Liver (tissue), 9 donors: ENCODE data around the gene GATC. TPM values are rescaled to one million over a fixed set of nuclear protein-coding genes. Genes with fewer than 3 reads are reported as not detected.
A peak's percentile ranks its signal among the peaks of the same experiment; 100 is the strongest.

Experiments
- DNase-seq: peaks from one replicate; pipeline ENCODE4 v3.0.0-alpha.2; 2017; ENCODE audit warnings: low spot score
- H3K27ac ChIP-seq, 2 donors: one replicate each; pipeline ENCODE4 v1.7.0; 2013; ENCODE audit warnings: inconsistent platforms in 2 of 2, low read length in 2 of 2, control low read depth in 1 of 2, low read depth in 1 of 2, mild to moderate bottlenecking in 1 of 2
- H3K27me3 ChIP-seq, 4 donors: one replicate each; pipeline versions ENCODE4 v1.6.1 to v1.7.0; 2013; ENCODE audit warnings: low read length in 3 of 4, inconsistent platforms in 1 of 4, mild to moderate bottlenecking in 1 of 4, moderate library complexity in 1 of 4; ENCODE audit not compliant: control insufficient read depth in 4 of 4, insufficient read depth in 4 of 4
- H3K36me3 ChIP-seq, 4 donors: one replicate each; pipeline versions ENCODE4 v1.6.1 to v1.7.0; 2013; ENCODE audit warnings: low read length in 3 of 4, mild to moderate bottlenecking in 3 of 4, low read depth in 1 of 4, moderate library complexity in 1 of 4; ENCODE audit not compliant: control insufficient read depth in 4 of 4, insufficient read depth in 3 of 4
- H3K4me1 ChIP-seq, 4 donors: one replicate each; pipeline versions ENCODE4 v1.6.1 to v1.7.0; 2013; ENCODE audit warnings: low read length in 3 of 4, mild to moderate bottlenecking in 3 of 4, moderate library complexity in 1 of 4; ENCODE audit not compliant: control insufficient read depth in 4 of 4, insufficient read depth in 4 of 4
- H3K4me3 ChIP-seq, 3 donors: one replicate each; pipeline versions ENCODE4 v1.6.1 to v1.7.0; 2013; ENCODE audit warnings: low read length in 3 of 3, control low read depth in 1 of 3, low read depth in 1 of 3, mild to moderate bottlenecking in 1 of 3
- H3K9ac ChIP-seq, 2 donors: one replicate each; pipeline ENCODE4 v1.7.0; 2013; ENCODE audit warnings: low read length in 2 of 2, mild to moderate bottlenecking in 2 of 2, moderate library complexity in 2 of 2, control low read depth in 1 of 2, low read depth in 1 of 2
- H3K9me3 ChIP-seq, 4 donors: one replicate each; pipeline versions ENCODE4 v1.6.1 to v1.7.0; 2013; ENCODE audit warnings: low read length in 3 of 4; ENCODE audit not compliant: control insufficient read depth in 4 of 4
- ATF3 ChIP-seq: IDR thresholded peaks from 2 replicates; pipeline ENCODE4 v1.6.1; 2016; ENCODE audit warnings: antibody characterized with exemption
- EGR1 ChIP-seq, 2 donors: IDR thresholded peaks; 2 replicates each; pipeline ENCODE4 v1.6.1; 2016 to 2018; ENCODE audit warnings: antibody characterized with exemption in 2 of 2, low read depth in 2 of 2
- FOXA1 ChIP-seq: IDR thresholded peaks from 2 replicates; pipeline ENCODE4 v1.6.1; 2016; ENCODE audit warnings: antibody characterized with exemption
- GABPA ChIP-seq, 2 donors: IDR thresholded peaks in 1 of 2; conservative IDR thresholded peaks in 1 of 2; 2 replicates each; pipeline ENCODE4 v1.6.1; 2016; ENCODE audit warnings: antibody characterized with exemption in 2 of 2, mild to moderate bottlenecking in 1 of 2, moderate library complexity in 1 of 2
- HNF4A ChIP-seq, 2 donors: conservative IDR thresholded peaks; 2 replicates each; pipeline ENCODE4 v1.6.1; 2016; ENCODE audit warnings: antibody characterized with exemption in 2 of 2, mild to moderate bottlenecking in 2 of 2
- HNF4G ChIP-seq: IDR thresholded peaks from 2 replicates; pipeline ENCODE4 v1.6.1; 2016; ENCODE audit warnings: antibody characterized with exemption
- RAD21 ChIP-seq, 2 donors: IDR thresholded peaks; 2 replicates each; pipeline ENCODE4 v1.6.1; 2016; ENCODE audit warnings: antibody characterized with exemption in 2 of 2, mild to moderate bottlenecking in 2 of 2
- TAF1 ChIP-seq: conservative IDR thresholded peaks from 2 replicates; pipeline ENCODE4 v1.6.1; 2016; ENCODE audit warnings: antibody characterized with exemption, mild to moderate bottlenecking
- YY1 ChIP-seq: IDR thresholded peaks from 2 replicates; pipeline ENCODE4 v1.6.1; 2016; ENCODE audit warnings: antibody characterized with exemption, mild to moderate bottlenecking
- ZBTB33 ChIP-seq: IDR thresholded peaks from 2 replicates; pipeline ENCODE4 v1.6.1; 2016; ENCODE audit warnings: antibody characterized with exemption
- WGBS: extraction: QIAGEN DNeasy Blood & Tissue Kit; methylation state at CpG from one replicate; pipeline ENCODE4 v1.1.7; 2013; 5-methylcytosine and 5-hydroxymethylcytosine counted together
- polyA plus RNA-seq, 2 donors: library from polyadenylated mRNA; stranded (reverse) in 1 of 2; unstranded in 1 of 2; fragments of 200-250 nt in 1 of 2; fragments of >200 nt in 1 of 2; fragmentation: Nextera tagmentation in 1 of 2; extraction: Ambion mirVana in 1 of 2; gene quantifications; one replicate each; pipeline versions ENCODE4 v1.2.1 to v1.2.3, GENCODE V29; 2013 to 2015
- total RNA-seq, 2 donors: library from RNA; depleted of rRNA; stranded (reverse); fragments of >200 nt; gene quantifications; one replicate each; pipeline ENCODE4 v1.2.3, GENCODE V29; 2014
- TF ChIP-seq, protein P1 (sequence below): fragments of 150-350 bp; IDR thresholded peaks from 2 replicates; pipeline ENCODE4 v1.5.1; 2017; ENCODE audit warnings: improper control_type of control experiment, low read depth, low read length; ENCODE audit not compliant: missing input control
- TF ChIP-seq, protein P2 (sequence below): IDR thresholded peaks from 2 replicates; pipeline ENCODE4 v1.6.1; 2016; ENCODE audit warnings: antibody characterized with exemption, mild to moderate bottlenecking
- TF ChIP-seq, protein P3 (sequence below): IDR thresholded peaks from 2 replicates; pipeline ENCODE4 v1.6.1; 2016; ENCODE audit warnings: antibody characterized with exemption
- donor health status: healthy.
- donor health status: healthy.
- donor health status: healthy.
- donor health status: healthy.
- donor health status: healthy.

GATC gene
- total and polyA plus RNA-seq, 4 donors, result 8.9 to 15.5 (median 13.3) TPM

DNA sequence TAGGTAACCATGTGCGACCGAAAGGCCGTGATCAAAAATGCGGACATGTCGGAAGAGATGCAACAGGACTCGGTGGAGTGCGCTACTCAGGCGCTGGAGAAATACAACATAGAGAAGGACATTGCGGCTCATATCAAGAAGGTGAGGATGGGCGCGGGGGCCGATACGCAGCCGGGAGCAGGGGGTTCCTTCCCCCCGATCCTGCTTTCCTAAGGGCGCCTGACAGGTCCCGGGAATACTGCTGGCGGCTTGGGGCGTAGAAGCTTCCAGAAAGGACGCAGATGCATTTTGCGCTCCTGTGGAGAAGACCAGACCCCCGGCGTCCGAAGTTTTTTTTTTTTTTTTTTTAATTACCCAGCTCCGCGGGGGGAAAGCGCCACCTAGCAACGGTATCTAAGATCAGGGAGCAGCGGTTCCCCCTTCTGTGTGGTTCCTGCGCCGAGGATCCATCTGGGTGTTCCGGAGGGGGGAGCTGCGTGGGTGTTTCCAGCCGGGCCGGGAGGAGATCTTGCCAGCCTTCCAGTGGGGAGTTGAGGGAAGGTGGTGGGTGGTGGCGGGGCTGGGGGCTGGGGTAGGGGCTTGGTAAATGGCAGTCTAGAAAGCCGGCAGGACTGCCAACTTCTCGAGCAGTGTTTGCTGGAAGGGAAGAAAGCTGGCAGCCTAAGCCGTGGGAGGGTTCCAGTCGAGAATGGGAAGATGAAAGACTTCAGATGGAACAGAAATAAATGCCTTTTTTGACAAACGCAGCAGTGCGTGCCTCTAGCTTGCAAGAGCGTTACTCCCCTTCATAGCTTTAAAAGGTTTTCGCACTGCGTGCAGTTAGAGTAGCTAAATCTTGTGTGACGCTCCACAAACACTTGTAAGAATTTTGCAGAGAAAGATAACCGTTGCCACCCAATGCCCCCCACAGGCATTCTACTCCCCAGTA lies 50.4 kb downstream of the GATC start:
- no peaks in the 10 kb centered on the region for H3K27me3 ChIP-seq
- peak; percentile 67 for DNase-seq
- WGBS, result under 1% methylated on average over 47 of the region's 47 CpGs
- TF ChIP-seq, protein P1, sequence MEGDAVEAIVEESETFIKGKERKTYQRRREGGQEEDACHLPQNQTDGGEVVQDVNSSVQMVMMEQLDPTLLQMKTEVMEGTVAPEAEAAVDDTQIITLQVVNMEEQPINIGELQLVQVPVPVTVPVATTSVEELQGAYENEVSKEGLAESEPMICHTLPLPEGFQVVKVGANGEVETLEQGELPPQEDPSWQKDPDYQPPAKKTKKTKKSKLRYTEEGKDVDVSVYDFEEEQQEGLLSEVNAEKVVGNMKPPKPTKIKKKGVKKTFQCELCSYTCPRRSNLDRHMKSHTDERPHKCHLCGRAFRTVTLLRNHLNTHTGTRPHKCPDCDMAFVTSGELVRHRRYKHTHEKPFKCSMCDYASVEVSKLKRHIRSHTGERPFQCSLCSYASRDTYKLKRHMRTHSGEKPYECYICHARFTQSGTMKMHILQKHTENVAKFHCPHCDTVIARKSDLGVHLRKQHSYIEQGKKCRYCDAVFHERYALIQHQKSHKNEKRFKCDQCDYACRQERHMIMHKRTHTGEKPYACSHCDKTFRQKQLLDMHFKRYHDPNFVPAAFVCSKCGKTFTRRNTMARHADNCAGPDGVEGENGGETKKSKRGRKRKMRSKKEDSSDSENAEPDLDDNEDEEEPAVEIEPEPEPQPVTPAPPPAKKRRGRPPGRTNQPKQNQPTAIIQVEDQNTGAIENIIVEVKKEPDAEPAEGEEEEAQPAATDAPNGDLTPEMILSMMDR, result no peak
- TF ChIP-seq FOXA1 (no peak), RAD21 (IDR thresholded peaks at IDR 0.05) (peak; percentile 9 to 17), TAF1 (no peak), ZBTB33 (no peak), HNF4G (no peak), YY1 (no peak), EGR1 (IDR thresholded peaks at IDR 0.05; ENCODE audit: low read depth in 2 of 2) (peak; percentile 20 to 73), HNF4A (conservative IDR thresholded peaks at IDR 0.05) (no peak), GABPA (IDR thresholded peaks at IDR 0.05 in 1 of 2, conservative IDR thresholded peaks at IDR 0.05 in 1 of 2) (no peak), ATF3 (no peak)
- TF ChIP-seq, protein P2, sequence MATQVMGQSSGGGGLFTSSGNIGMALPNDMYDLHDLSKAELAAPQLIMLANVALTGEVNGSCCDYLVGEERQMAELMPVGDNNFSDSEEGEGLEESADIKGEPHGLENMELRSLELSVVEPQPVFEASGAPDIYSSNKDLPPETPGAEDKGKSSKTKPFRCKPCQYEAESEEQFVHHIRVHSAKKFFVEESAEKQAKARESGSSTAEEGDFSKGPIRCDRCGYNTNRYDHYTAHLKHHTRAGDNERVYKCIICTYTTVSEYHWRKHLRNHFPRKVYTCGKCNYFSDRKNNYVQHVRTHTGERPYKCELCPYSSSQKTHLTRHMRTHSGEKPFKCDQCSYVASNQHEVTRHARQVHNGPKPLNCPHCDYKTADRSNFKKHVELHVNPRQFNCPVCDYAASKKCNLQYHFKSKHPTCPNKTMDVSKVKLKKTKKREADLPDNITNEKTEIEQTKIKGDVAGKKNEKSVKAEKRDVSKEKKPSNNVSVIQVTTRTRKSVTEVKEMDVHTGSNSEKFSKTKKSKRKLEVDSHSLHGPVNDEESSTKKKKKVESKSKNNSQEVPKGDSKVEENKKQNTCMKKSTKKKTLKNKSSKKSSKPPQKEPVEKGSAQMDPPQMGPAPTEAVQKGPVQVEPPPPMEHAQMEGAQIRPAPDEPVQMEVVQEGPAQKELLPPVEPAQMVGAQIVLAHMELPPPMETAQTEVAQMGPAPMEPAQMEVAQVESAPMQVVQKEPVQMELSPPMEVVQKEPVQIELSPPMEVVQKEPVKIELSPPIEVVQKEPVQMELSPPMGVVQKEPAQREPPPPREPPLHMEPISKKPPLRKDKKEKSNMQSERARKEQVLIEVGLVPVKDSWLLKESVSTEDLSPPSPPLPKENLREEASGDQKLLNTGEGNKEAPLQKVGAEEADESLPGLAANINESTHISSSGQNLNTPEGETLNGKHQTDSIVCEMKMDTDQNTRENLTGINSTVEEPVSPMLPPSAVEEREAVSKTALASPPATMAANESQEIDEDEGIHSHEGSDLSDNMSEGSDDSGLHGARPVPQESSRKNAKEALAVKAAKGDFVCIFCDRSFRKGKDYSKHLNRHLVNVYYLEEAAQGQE, result no peak
- TF ChIP-seq, protein P3, sequence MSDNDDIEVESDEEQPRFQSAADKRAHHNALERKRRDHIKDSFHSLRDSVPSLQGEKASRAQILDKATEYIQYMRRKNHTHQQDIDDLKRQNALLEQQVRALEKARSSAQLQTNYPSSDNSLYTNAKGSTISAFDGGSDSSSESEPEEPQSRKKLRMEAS, result no peak
- H3K4me3 ChIP-seq, result peak overlapping the region; percentile 82 to 95 (median 85)
- H3K4me1 ChIP-seq, result peaks cover 0 to 19% (median 12%) of the 10 kb centered on the region in 4 donors
- no peaks in the 10 kb centered on the region for H3K9me3 ChIP-seq
- peaks cover 5 to 15% (median 8%) of the 10 kb centered on the region in 4 donors for H3K36me3 ChIP-seq
- H3K9ac ChIP-seq, result peak overlapping the region; percentile 47 to 53
- peak overlapping the region; percentile 75 to 85 for H3K27ac ChIP-seq
